ENCODE measurements around the gene SNRPB.

The SNRPB gene

GRCh38 chr20:2421247-2421646, 49.3 kb downstream of the SNRPB start:
- peak; percentile 28 for TF ChIP-seq CTCF (IDR thresholded peaks at IDR 0.05; ENCODE audit: low read length, missing control alignments)
- peak; percentile 8 for DNase-seq (ENCODE audit: low read depth)
- H3K4me3 ChIP-seq (replicated peaks; ENCODE audit: low read depth, low read length), result no peak overlapping the region

GRCh38 chr20:2420510-2420909, 50.1 kb downstream of the SNRPB start:
- no peak for DNase-seq (ENCODE audit: low read depth)
- no peak for TF ChIP-seq CTCF (IDR thresholded peaks at IDR 0.05; ENCODE audit: low read length, missing control alignments)
- H3K4me3 ChIP-seq (replicated peaks; ENCODE audit: low read depth, low read length), result no peak overlapping the region

GRCh38 chr20:2418388-2418787, 52.2 kb downstream of the SNRPB start:
- no peak overlapping the region for H3K4me3 ChIP-seq (replicated peaks; ENCODE audit: low read depth, low read length)
- no peak for DNase-seq (ENCODE audit: low read depth)
- no peak for TF ChIP-seq CTCF (IDR thresholded peaks at IDR 0.05; ENCODE audit: low read length, missing control alignments)

- no peak for DNase-seq (ENCODE audit: low read depth)
- no peak for TF ChIP-seq CTCF (IDR thresholded peaks at IDR 0.05; ENCODE audit: low read length, missing control alignments)
- H3K4me3 ChIP-seq (replicated peaks; ENCODE audit: low read depth, low read length), result no peak overlapping the region
These were observed 53.4 kb downstream of the SNRPB start for GRCh38 chr20:2417213-2417541.

- DNase-seq (ENCODE audit: low read depth), result no peak
- TF ChIP-seq CTCF (IDR thresholded peaks at IDR 0.05; ENCODE audit: low read length, missing control alignments), result no peak
- no peak overlapping the region for H3K4me3 ChIP-seq (replicated peaks; ENCODE audit: low read depth, low read length)
These were observed 53.9 kb downstream of the SNRPB start for GRCh38 chr20:2416541-2417212.
